B cell (primary cell): ENCODE measurements around the gene PAWR. TPM values are rescaled to one million over a fixed set of nuclear protein-coding genes. Genes with fewer than 3 reads are reported as not detected.

Source experiments
- ATAC-seq: fragments of 200-7000 bp; cut with Tn5 transposase; one replicate; pipeline ENCODE4 v1.10.0; 2021; ENCODE audit warnings: low read depth, mild to moderate bottlenecking, moderate number of reproducible peaks, moderate library complexity
- CTCF ChIA-PET: fragments of 350-600 bp; sonication (Branson Sonifier 250); formaldehyde crosslinking; loops from one replicate; lab custom pipeline; 2021; ENCODE audit warnings: antibody characterized with exemption, inconsistent platforms; lab: Charles Lee
- POLR2A ChIA-PET: fragments of 350-600 bp; sonication (Branson Sonifier 250); formaldehyde crosslinking; loops from one replicate; lab custom pipeline; 2021; ENCODE audit warnings: antibody characterized with exemption; lab: Charles Lee
- DNase-seq: peaks from one replicate; pipeline ENCODE4 v3.0.0; 2013
- H2AFZ ChIP-seq: 2 replicates; pipeline ENCODE4 v1.6.1; 2012; ENCODE audit warnings: mild to moderate bottlenecking, low read depth, low read length; ENCODE audit not compliant: insufficient read depth, poor library complexity, severe bottlenecking
- H3K27ac ChIP-seq, 2 donors: 1 replicate in 1 of 2; 2 replicates in 1 of 2; pipeline ENCODE4 v1.5.1; 2012 to 2013; ENCODE audit warnings: low read length in 2 of 2, mild to moderate bottlenecking in 2 of 2, moderate library complexity in 1 of 2
- H3K27me3 ChIP-seq, 4 experiments: fragments of 200-600 bp in 1 of 4; sonication (generic) in 1 of 4; replicated peaks in 1 of 4; 1 replicate in 2 of 4; 2 replicates in 2 of 4; pipeline versions ENCODE4 v1.6.1 to v1.7.0; 2013 to 2016; ENCODE audit warnings: low read length in 3 of 4, mild to moderate bottlenecking in 2 of 4, mixed read lengths in 1 of 4, moderate library complexity in 1 of 4; ENCODE audit not compliant: insufficient read depth in 4 of 4, control insufficient read depth in 3 of 4; ENCODE audit errors: control extremely low read depth in 1 of 4
- H3K36me3 ChIP-seq, 2 experiments: replicated peaks in 1 of 2; 1 replicate in 1 of 2; 2 replicates in 1 of 2; pipeline versions ENCODE4 v1.6.1 to v1.7.1; 2013; ENCODE audit warnings: low read length in 1 of 2; ENCODE audit not compliant: insufficient read depth in 2 of 2, control insufficient read depth in 1 of 2; ENCODE audit errors: control extremely low read depth in 1 of 2, extremely low read depth in 1 of 2
- H3K4me1 ChIP-seq, 2 donors: fragments of 200-600 bp in 1 of 2; sonication (generic) in 1 of 2; 1 replicate in 1 of 2; 2 replicates in 1 of 2; pipeline versions ENCODE4 v1.5.1 to v1.6.1; 2013 to 2017; ENCODE audit warnings: low read length in 2 of 2; ENCODE audit not compliant: control insufficient read depth in 2 of 2, insufficient read depth in 2 of 2
- H3K4me2 ChIP-seq: replicated peaks from 2 replicates; pipeline ENCODE3; 2012; ENCODE audit warnings: mild to moderate bottlenecking, low read depth, low read length; ENCODE audit not compliant: poor library complexity, severe bottlenecking
- H3K4me3 ChIP-seq, 5 experiments: fragments of 200-600 bp in 1 of 5; sonication (generic) in 1 of 5; 1 replicate in 3 of 5; 2 replicates in 2 of 5; pipeline versions ENCODE4 v1.5.1 to v1.7.0; 2011 to 2016; ENCODE audit warnings: low read length in 4 of 5, mild to moderate bottlenecking in 4 of 5, low read depth in 2 of 5, control low read depth in 1 of 5, moderate library complexity in 1 of 5; ENCODE audit not compliant: insufficient read depth in 1 of 5; ENCODE audit errors: control extremely low read depth in 1 of 5, extremely low read depth in 1 of 5
- H3K79me2 ChIP-seq: fragments of 200-600 bp; sonication (generic); one replicate; pipeline ENCODE4 v1.6.0; 2016; ENCODE audit warnings: low read length; ENCODE audit not compliant: control insufficient read depth, insufficient read depth
- H3K9ac ChIP-seq: fragments of 200-600 bp; sonication (generic); 2 replicates; pipeline ENCODE4 v1.6.1; 2017; ENCODE audit warnings: mild to moderate bottlenecking, low read length, moderate library complexity
- H3K9me3 ChIP-seq, 3 donors: one replicate each; pipeline versions ENCODE4 v1.6.1 to v1.7.1; 2013; ENCODE audit warnings: low read length in 2 of 3; ENCODE audit not compliant: control insufficient read depth in 2 of 3, insufficient read depth in 1 of 3; ENCODE audit errors: control extremely low read depth in 1 of 3
- H4K20me1 ChIP-seq: 2 replicates; pipeline ENCODE4 v1.6.0; 2012; ENCODE audit warnings: mild to moderate bottlenecking, low read length; ENCODE audit not compliant: insufficient read depth, control insufficient read depth, poor library complexity, severe bottlenecking
- H3K27ac Mint-ChIP-seq: one replicate; pipeline ENCODE4 v1.8.0; 2021; ENCODE audit warnings: mixed read lengths
- H3K27me3 Mint-ChIP-seq: one replicate; pipeline ENCODE4 v1.8.0; 2021; ENCODE audit warnings: mixed read lengths
- H3K4me1 Mint-ChIP-seq: one replicate; pipeline ENCODE4 v1.8.0; 2021; ENCODE audit warnings: mixed read lengths
- H3K4me3 Mint-ChIP-seq: one replicate; pipeline ENCODE4 v1.8.0; 2021; ENCODE audit warnings: mixed read lengths
- H3K9me3 Mint-ChIP-seq: one replicate; pipeline ENCODE4 v1.8.0; 2022; ENCODE audit warnings: mixed read lengths; ENCODE audit not compliant: insufficient read depth
- CTCF ChIP-seq: fragments of 200-600 bp; IDR thresholded peaks from one replicate; pipeline ENCODE4 v1.8.0; 2022; ENCODE audit warnings: antibody characterized with exemption, mild to moderate bottlenecking
- EZH2 ChIP-seq: IDR thresholded peaks from 2 replicates; pipeline ENCODE4 v1.6.1; 2012; ENCODE audit warnings: borderline replicate concordance, low read depth, mild to moderate bottlenecking, moderate library complexity, low read length; ENCODE audit not compliant: insufficient read depth, poor library complexity, severe bottlenecking
- WGBS: methylation state at CpG from one replicate; pipeline ENCODE4 v1.1.5; 2013; ENCODE audit warnings: missing lambda C conversion rate; ENCODE audit not compliant: insufficient coverage; 5-methylcytosine and 5-hydroxymethylcytosine counted together
- intact Hi-C: fragments of 100-400 bp; cut with micrococcal nuclease; formaldehyde crosslinking; loops from one replicate; pipeline ENCODE4 v1.10.0; 2022
- polyA plus RNA-seq: library from polyadenylated mRNA; depleted of rRNA; stranded (reverse); fragments of >200 nt; gene quantifications from 2 replicates; pipeline ENCODE4 v1.2.3, GENCODE V29; 2012
- total RNA-seq, 2 donors: library from RNA; stranded (reverse); fragments of 120-200 nt in 1 of 2; gene quantifications; 1 replicate in 1 of 2; 2 replicates in 1 of 2; pipeline versions ENCODE4 v1.2.3 to v1.2.4, GENCODE V29; 2013 to 2022

The PAWR gene
- total and polyA plus RNA-seq, 2 donors (not counting 1 experiment from before 2014, with no cell fraction given) = 17.9 to 90.1 TPM

GRCh38 chr12:79707830-79708229, 17.1 kb upstream of the PAWR start:
- POLR2A ChIA-PET = no interaction called here
- no peaks in the 10 kb centered on the region for H3K79me2 ChIP-seq
- no peak for ATAC-seq
- peaks cover 6% of the 10 kb centered on the region for H3K27me3 Mint-ChIP-seq
- no peak overlapping the region for H3K4me3 Mint-ChIP-seq
- CTCF ChIA-PET = interaction anchor here (1.4 kb wide), 1 partner anchor 11 kb away, joined by 3 read pairs; no protein-coding TSS in a partner anchor
- no peaks in the 10 kb centered on the region for H3K9me3 Mint-ChIP-seq
- no peaks in the 10 kb centered on the region for H4K20me1 ChIP-seq
- WGBS = 100% methylated on average over 1 of the region's 3 CpGs
- no peaks in the 10 kb centered on the region for H3K4me1 ChIP-seq
- H3K4me2 ChIP-seq = no peak overlapping the region
- H3K27me3 ChIP-seq = no peaks in the 10 kb centered on the region
- peaks cover 0 to 7% (median 0%) of the 10 kb centered on the region in 3 donors for H3K9me3 ChIP-seq
- no peak for DNase-seq
- no peaks in the 10 kb centered on the region for H3K36me3 ChIP-seq
- no peaks in the 10 kb centered on the region for H3K4me1 Mint-ChIP-seq
- no peak overlapping the region for H3K27ac Mint-ChIP-seq
- no peak overlapping the region for H2AFZ ChIP-seq
- no peak overlapping the region for H3K4me3 ChIP-seq
- H3K27ac ChIP-seq = no peak overlapping the region
- no peak for TF ChIP-seq EZH2
- TF ChIP-seq CTCF = no peak
- intact Hi-C loops = no loop called here
- no peak overlapping the region for H3K9ac ChIP-seq

- H3K27me3 ChIP-seq = no peaks in the 10 kb centered on the region
- no peaks in the 10 kb centered on the region for H3K36me3 ChIP-seq
- DNase-seq (no peak), ATAC-seq (no peak)
- H3K27ac ChIP-seq = no peak overlapping the region
- no peaks in the 10 kb centered on the region for H4K20me1 ChIP-seq
- H3K27ac Mint-ChIP-seq = no peak overlapping the region
- no peak for TF ChIP-seq EZH2
- no peak for TF ChIP-seq CTCF
- no peak overlapping the region for H3K4me3 Mint-ChIP-seq
- 60% methylated on average over 2 of the region's 3 CpGs for WGBS
- CTCF ChIA-PET = interaction anchor here (1.4 kb wide), 1 partner anchor 12 kb away, joined by 3 read pairs; no protein-coding TSS in a partner anchor
- H3K4me3 ChIP-seq = no peak overlapping the region
- no peaks in the 10 kb centered on the region for H3K4me1 ChIP-seq
- POLR2A ChIA-PET = no interaction called here
- no peaks in the 10 kb centered on the region for H3K79me2 ChIP-seq
- H3K4me2 ChIP-seq = no peak overlapping the region
- H3K27me3 Mint-ChIP-seq = peaks cover 4% of the 10 kb centered on the region
- no peaks in the 10 kb centered on the region for H3K4me1 Mint-ChIP-seq
- H3K9ac ChIP-seq = no peak overlapping the region
- H3K9me3 Mint-ChIP-seq = no peaks in the 10 kb centered on the region
- no peak overlapping the region for H2AFZ ChIP-seq
- peaks cover 0 to 4% (median 0%) of the 10 kb centered on the region in 3 donors for H3K9me3 ChIP-seq
- intact Hi-C loops = no loop called here
Measured at GRCh38 chr12:79706676-79707075, 15.9 kb upstream of the PAWR start.
